H1 (cell line): ENCODE results near the gene GNG8. TPM values are rescaled to one million over a fixed set of nuclear protein-coding genes. Genes with fewer than 3 reads are reported as not detected.

Experiments
- CTCF ChIA-PET: fragments of 300-600 bp; sonication (Branson Sonifier 250); formaldehyde crosslinking; loops from one replicate; lab custom pipeline; 2021; ENCODE audit not compliant: partially characterized antibody; lab: Charles Lee
- POLR2A ChIA-PET: fragments of 300-600 bp; sonication (Branson Sonifier 250); formaldehyde crosslinking; loops from one replicate; lab custom pipeline; 2021; ENCODE audit warnings: inconsistent platforms; ENCODE audit not compliant: partially characterized antibody; lab: Charles Lee
- DNase-seq, 2 experiments: peaks; one replicate each; pipeline versions ENCODE4 v3.0.0 to v3.0.0-alpha.2; 2010 to 2022; ENCODE audit warnings: low spot score in 2 of 2, low read depth in 1 of 2, mixed read lengths in 1 of 2
- FAIRE-seq: peaks from 2 replicates; lab custom pipeline; 2011; peaks lifted over from hg19 to GRCh38; lab: Jason Lieb, UNC
- H2AFZ ChIP-seq: 2 replicates; pipeline ENCODE4 v1.8.1; 2012; ENCODE audit warnings: low read length, inconsistent platforms
- H2AK5ac ChIP-seq: 2 replicates; pipeline ENCODE4 v1.6.1; 2013; ENCODE audit warnings: low read depth, low read length
- H2BK120ac ChIP-seq: replicated peaks from 2 replicates; pipeline ENCODE3; 2013; ENCODE audit warnings: low read depth, low read length, inconsistent platforms
- H2BK12ac ChIP-seq: 2 replicates; pipeline ENCODE4 v1.6.1; 2013; ENCODE audit warnings: low read depth, low read length
- H2BK15ac ChIP-seq: 2 replicates; pipeline ENCODE4 v1.6.1; 2013; ENCODE audit warnings: low read length
- H2BK20ac ChIP-seq: 2 replicates; pipeline ENCODE4 v1.6.1; 2013; ENCODE audit warnings: low read length
- H2BK5ac ChIP-seq: 2 replicates; pipeline ENCODE4 v1.6.1; 2013; ENCODE audit warnings: low read depth, low read length
- H3K14ac ChIP-seq: 2 replicates; pipeline ENCODE4 v1.6.1; 2013; ENCODE audit warnings: inconsistent platforms; ENCODE audit not compliant: insufficient read length
- H3K18ac ChIP-seq: 2 replicates; pipeline ENCODE4 v1.6.1; 2013; ENCODE audit warnings: low read length; ENCODE audit errors: extremely low read depth
- H3K23ac ChIP-seq: 2 replicates; pipeline ENCODE4 v1.6.1; 2013; ENCODE audit warnings: inconsistent platforms; ENCODE audit not compliant: insufficient read length
- H3K23me2 ChIP-seq: 2 replicates; pipeline ENCODE4 v1.6.1; 2013; ENCODE audit warnings: low read depth, low read length
- H3K27ac ChIP-seq: 2 replicates; pipeline ENCODE4 v1.6.1; 2011; ENCODE audit warnings: low read depth, low read length, inconsistent platforms
- H3K27me3 ChIP-seq, 4 experiments: replicated peaks in 1 of 4; 1 replicate in 1 of 4; 2 replicates in 3 of 4; pipeline versions ENCODE4 v1.6.1 to v1.8.1; 2011 to 2013; ENCODE audit warnings: low read length in 3 of 4, mild to moderate bottlenecking in 3 of 4, inconsistent platforms in 2 of 4, mixed read lengths in 2 of 4, moderate library complexity in 1 of 4; ENCODE audit not compliant: control insufficient read depth in 3 of 4, insufficient read depth in 3 of 4; ENCODE audit errors: extremely low read depth in 1 of 4
- H3K36me3 ChIP-seq, 4 experiments: 2 replicates each; pipeline versions ENCODE4 v1.6.1 to v1.8.1; 2011 to 2013; ENCODE audit warnings: mild to moderate bottlenecking in 4 of 4, low read length in 3 of 4, moderate library complexity in 2 of 4, control low read depth in 1 of 4, inconsistent platforms in 1 of 4; ENCODE audit not compliant: insufficient read depth in 4 of 4, control insufficient read depth in 2 of 4
- H3K4ac ChIP-seq: replicated peaks from 2 replicates; pipeline ENCODE3; 2013; ENCODE audit warnings: low read length, low read depth, mixed read lengths, inconsistent platforms; ENCODE audit not compliant: insufficient read length
- H3K4me1 ChIP-seq, 4 experiments: replicated peaks in 1 of 4; 1 replicate in 1 of 4; 2 replicates in 3 of 4; pipeline versions ENCODE4 v1.6.1 to v1.8.1; 2011 to 2013; ENCODE audit warnings: low read length in 3 of 4, inconsistent platforms in 2 of 4, mixed read lengths in 1 of 4; ENCODE audit not compliant: insufficient read depth in 4 of 4, control insufficient read depth in 3 of 4
- H3K4me2 ChIP-seq, 2 experiments: 2 replicates each; pipeline versions ENCODE4 v1.6.1 to v1.8.1; 2011 to 2013; ENCODE audit warnings: low read depth in 2 of 2, low read length in 2 of 2, control low read depth in 1 of 2, inconsistent platforms in 1 of 2, mild to moderate bottlenecking in 1 of 2; ENCODE audit not compliant: insufficient read depth in 1 of 2
- H3K4me3 ChIP-seq, 4 experiments: fragments of 200-600, 300-600 bp in 1 of 4; sonication (generic), shearing (Covaris generic), sonication (Bioruptor Twin) in 1 of 4; 2 replicates each; pipeline versions ENCODE4 v1.5.1 to v1.8.1; 2011 to 2016; ENCODE audit warnings: low read length in 4 of 4, low read depth in 3 of 4, control low read depth in 2 of 4, inconsistent platforms in 2 of 4, mild to moderate bottlenecking in 2 of 4, mixed read lengths in 1 of 4, moderate library complexity in 1 of 4; ENCODE audit not compliant: insufficient read depth in 2 of 4; ENCODE audit errors: extremely low read depth in 1 of 4
- H3K56ac ChIP-seq: replicated peaks from 2 replicates; pipeline ENCODE3; 2013; ENCODE audit warnings: low read depth, mild to moderate bottlenecking, mixed read lengths, low read length, inconsistent platforms; ENCODE audit not compliant: insufficient read length
- H3K79me1 ChIP-seq: 2 replicates; pipeline ENCODE4 v1.6.1; 2013; ENCODE audit warnings: low read depth, low read length, control low read depth
- H3K79me2 ChIP-seq, 2 experiments: 2 replicates each; pipeline versions ENCODE4 v1.6.1 to v1.8.1; 2012 to 2013; ENCODE audit warnings: low read length in 2 of 2, mild to moderate bottlenecking in 2 of 2, inconsistent platforms in 1 of 2; ENCODE audit not compliant: insufficient read depth in 2 of 2, control insufficient read depth in 1 of 2
- H3K9ac ChIP-seq, 4 experiments: replicated peaks in 1 of 4; 1 replicate in 1 of 4; 2 replicates in 3 of 4; pipeline versions ENCODE4 v1.6.1 to v1.8.1; 2011 to 2013; ENCODE audit warnings: low read depth in 3 of 4, low read length in 3 of 4, control low read depth in 2 of 4, mild to moderate bottlenecking in 2 of 4, moderate library complexity in 2 of 4, inconsistent platforms in 1 of 4; ENCODE audit errors: extremely low read depth in 1 of 4
- H3K9me3 ChIP-seq, 2 experiments: 2 replicates each; pipeline versions ENCODE4 v1.6.1 to v1.8.1; 2012 to 2013; ENCODE audit warnings: mild to moderate bottlenecking in 2 of 2, moderate library complexity in 2 of 2, control low read depth in 1 of 2, inconsistent platforms in 1 of 2, low read depth in 1 of 2, low read length in 1 of 2, mixed read lengths in 1 of 2; ENCODE audit not compliant: insufficient read depth in 2 of 2
- H4K20me1 ChIP-seq, 2 experiments: replicated peaks in 1 of 2; 2 replicates each; pipeline versions ENCODE3 to v1.8.1; 2011 to 2013; ENCODE audit warnings: inconsistent platforms in 2 of 2, low read length in 2 of 2, mild to moderate bottlenecking in 1 of 2; ENCODE audit not compliant: insufficient read depth in 2 of 2, control insufficient read depth in 1 of 2
- H4K5ac ChIP-seq: 2 replicates; pipeline ENCODE4 v1.6.1; 2013; ENCODE audit warnings: low read length, low read depth, mixed read lengths, inconsistent platforms; ENCODE audit not compliant: insufficient read length
- H4K8ac ChIP-seq: 2 replicates; pipeline ENCODE4 v1.8.0; 2013; ENCODE audit warnings: mild to moderate bottlenecking, moderate library complexity, low read length, inconsistent platforms; ENCODE audit not compliant: insufficient read depth; ENCODE audit errors: extremely low read depth
- H4K91ac ChIP-seq: replicated peaks from 2 replicates; pipeline ENCODE3; 2013; ENCODE audit warnings: low read length, mixed read lengths, inconsistent platforms; ENCODE audit not compliant: insufficient read length
- RNF2 ChIP-seq: fragments of 200-900, 300-1000 bp; sonication (generic); IDR thresholded peaks from 2 replicates; pipeline ENCODE4 v1.7.1; 2016; ENCODE audit warnings: borderline replicate concordance, low read depth, mild to moderate bottlenecking, antibody characterized with exemption, low read length; ENCODE audit not compliant: poor library complexity, severe bottlenecking; ENCODE audit errors: missing control alignments
- WGBS, 2 experiments: shearing (Covaris generic) in 1 of 2; methylation state at CpG; one replicate each; pipeline versions ENCODE4 v1.1.6 to v1.1.7; 2013 to 2015; ENCODE audit warnings: low lambda C conversion rate in 2 of 2, mixed read lengths in 2 of 2, inconsistent platforms in 1 of 2, low coverage in 1 of 2, missing lambda C conversion rate in 1 of 2; ENCODE audit not compliant: insufficient replicate concordance in 2 of 2, insufficient coverage in 1 of 2, insufficient read length in 1 of 2; ENCODE audit errors: extremely low coverage in 1 of 2, missing lambda C conversion rate in 1 of 2; 5-methylcytosine and 5-hydroxymethylcytosine counted together
- polyA plus RNA-seq, 7 experiments: library from polyadenylated mRNA; depleted of rRNA in 3 of 7; stranded (reverse) in 5 of 7; unstranded in 2 of 7; fragments of >200 nt in 5 of 7; fragments of 200-250 nt in 2 of 7; gene quantifications; 1 replicate in 5 of 7; 2 replicates in 1 of 7; 4 replicates in 1 of 7; pipeline versions ENCODE4 v1.2.1 to v1.2.3, GENCODE V29; 2011 to 2013; ENCODE audit warnings: missing spikeins in 2 of 7, mixed read lengths in 2 of 7
- total RNA-seq: library from RNA; stranded (reverse); fragmentation: NEBNext Ultra II Directional; extraction: Animal tissue kit (Norgen Biotek cat#: 25700); gene quantifications from 2 replicates; pipeline ENCODE4 v1.2.1, GENCODE V29; 2021

The GNG8 gene
- total and polyA plus RNA-seq, 2 of the 8 experiments (the other 6 are each of a cell fraction or from before 2014, with no cell fraction given), result not detected

DNA sequence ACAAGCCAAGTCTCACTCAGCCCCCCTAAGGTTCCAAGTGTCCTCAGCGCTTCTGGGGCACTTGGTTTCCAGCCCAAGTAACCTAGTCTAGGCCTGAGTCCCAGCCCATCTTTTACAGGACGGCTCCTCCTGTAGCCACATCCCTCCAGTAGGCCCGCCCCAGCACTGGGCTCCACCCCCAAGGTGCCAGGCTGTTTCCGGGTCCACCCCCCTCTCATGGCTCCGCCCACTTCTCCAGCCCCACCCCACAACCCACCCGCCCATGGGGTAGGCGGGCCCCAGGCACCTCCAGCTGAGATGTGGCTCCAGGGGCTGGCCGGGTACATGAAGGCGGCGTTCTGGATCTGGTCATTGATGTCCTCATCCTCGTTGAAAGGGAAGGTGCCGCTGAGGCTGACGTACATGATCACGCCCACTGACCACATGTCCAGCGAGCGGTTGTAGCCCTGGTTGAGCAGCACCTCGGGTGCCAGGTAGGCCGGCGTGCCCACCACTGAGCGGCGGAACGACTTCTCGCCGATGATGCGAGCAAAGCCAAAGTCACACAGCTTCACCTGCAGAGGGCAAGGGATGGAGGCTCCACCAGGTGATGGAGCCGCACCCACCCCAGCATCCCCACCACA lies 42.2 kb upstream of the GNG8 start:
- H4K5ac ChIP-seq, result no peak overlapping the region
- no peak overlapping the region for H2BK20ac ChIP-seq
- no peak overlapping the region for H3K4me3 ChIP-seq
- no peak overlapping the region for H4K8ac ChIP-seq
- no peaks in the 10 kb centered on the region for H3K9me3 ChIP-seq
- no peak overlapping the region for H3K56ac ChIP-seq
- H3K18ac ChIP-seq, result no peak overlapping the region
- no peaks in the 10 kb centered on the region for H3K27me3 ChIP-seq
- no peak overlapping the region for H3K27ac ChIP-seq
- H3K4ac ChIP-seq, result no peak overlapping the region
- no peak overlapping the region for H2AFZ ChIP-seq
- no peak overlapping the region for H2BK5ac ChIP-seq
- H3K23me2 ChIP-seq, result no peaks in the 10 kb centered on the region
- H4K91ac ChIP-seq, result no peak overlapping the region
- no peak overlapping the region for H2AK5ac ChIP-seq
- no peak overlapping the region for H2BK12ac ChIP-seq
- peaks cover 5 to 7% of the 10 kb centered on the region in 2 experiments for H4K20me1 ChIP-seq
- no peak for TF ChIP-seq RNF2
- H3K14ac ChIP-seq, result no peak overlapping the region
- no peak overlapping the region for H2BK120ac ChIP-seq
- DNase-seq (peak in 1 of 2 experiments; percentile 91), FAIRE-seq (peak; percentile 55)
- H3K9ac ChIP-seq, result no peak overlapping the region
- peaks cover 0 to 5% (median 0%) of the 10 kb centered on the region in 4 experiments; a peak in 3 of 7 replicates for H3K4me1 ChIP-seq
- CTCF ChIA-PET, result interaction anchor here (1.1 to 1.4 kb wide), 2 partner anchors 16 to 38 kb away, joined by 3 read pairs; no protein-coding TSS in a partner anchor
- H3K4me2 ChIP-seq, result no peak overlapping the region
- H3K79me1 ChIP-seq, result no peaks in the 10 kb centered on the region
- no peak overlapping the region for H3K23ac ChIP-seq
- peaks cover 5 to 31% (median 13%) of the 10 kb centered on the region in 4 experiments; a peak in 6 of 8 replicates for H3K36me3 ChIP-seq
- H3K79me2 ChIP-seq, result no peaks in the 10 kb centered on the region; a peak in 1 of 4 replicates
- POLR2A ChIA-PET, result interaction anchor here (0.8 to 2.1 kb wide), 5 partner anchors 9 to 110 kb away, joined by 3 to 6 read pairs (median 4); partner anchors contain the start of genes DACT3 and SLC1A5
- 77% methylated on average over 14 of the region's 26 CpGs; no CpG with 5 or more reads in 1 of the 2 experiments for WGBS, 2 experiments
- H2BK15ac ChIP-seq, result no peak overlapping the region
